Neural progenitor cell (in vitro differentiated cells): ENCODE measurements around the gene B3GLCT. TPM values are rescaled to one million over a fixed set of nuclear protein-coding genes. Genes with fewer than 3 reads are reported as not detected.

Experiments
- DNase-seq: peaks from one replicate; pipeline ENCODE4 v3.0.0-alpha.2; 2016; ENCODE audit warnings: low spot score
- H2AFZ ChIP-seq: fragments of 200-600 bp; sonication (generic); replicated peaks from 2 replicates; pipeline ENCODE4 v1.6.1; 2016; ENCODE audit warnings: antibody characterized with exemption
- H3F3A ChIP-seq: fragments of 200-600 bp; sonication (generic); 2 replicates; pipeline ENCODE4 v1.6.1; 2016; ENCODE audit warnings: antibody characterized with exemption, low read depth
- H3K27ac ChIP-seq: fragments of 200-600 bp; sonication (generic); 2 replicates; pipeline ENCODE4 v1.5.1; 2016; ENCODE audit warnings: mild to moderate bottlenecking
- H3K27me3 ChIP-seq: fragments of 200-600 bp; sonication (generic); 2 replicates; pipeline ENCODE4 v1.6.1; 2016; ENCODE audit warnings: mild to moderate bottlenecking, moderate library complexity
- H3K36me3 ChIP-seq: fragments of 200-600 bp; sonication (generic); 2 replicates; pipeline ENCODE4 v1.5.1; 2016
- H3K4me1 ChIP-seq: fragments of 200-600 bp; sonication (generic); 2 replicates; pipeline ENCODE4 v1.6.1; 2016; ENCODE audit warnings: mixed run types
- H3K4me2 ChIP-seq: fragments of 200-600 bp; sonication (generic); 2 replicates; pipeline ENCODE4 v1.6.1; 2016
- H3K4me3 ChIP-seq: fragments of 200-600 bp; sonication (generic); 2 replicates; pipeline ENCODE4 v1.5.1; 2016
- H3K79me2 ChIP-seq: fragments of 200-600 bp; sonication (generic); 2 replicates; pipeline ENCODE4 v1.6.1; 2016; ENCODE audit warnings: low read depth
- H3K9ac ChIP-seq: fragments of 200-600 bp; sonication (generic); 2 replicates; pipeline ENCODE4 v1.6.1; 2016
- H3K9me3 ChIP-seq: fragments of 200-600 bp; sonication (generic); 2 replicates; pipeline ENCODE4 v1.5.1; 2016; ENCODE audit warnings: low read depth
- H4K20me1 ChIP-seq: fragments of 200-600 bp; sonication (generic); 2 replicates; pipeline ENCODE4 v1.6.1; 2016; ENCODE audit warnings: low read depth
- H3K27ac Mint-ChIP-seq: 3 replicates; pipeline ENCODE4 v1.8.0; 2021; ENCODE audit warnings: mixed read lengths
- H3K27me3 Mint-ChIP-seq: 2 replicates; pipeline ENCODE4 v1.8.0; 2022; ENCODE audit warnings: low read depth, mild to moderate bottlenecking, inconsistent platforms, moderate library complexity, mixed read lengths; ENCODE audit not compliant: insufficient read depth
- H3K36me3 Mint-ChIP-seq: 3 replicates; pipeline ENCODE4 v1.8.0; 2021; ENCODE audit warnings: mixed read lengths
- H3K4me1 Mint-ChIP-seq: 3 replicates; pipeline ENCODE4 v1.8.0; 2021; ENCODE audit warnings: mixed read lengths
- H3K4me3 Mint-ChIP-seq: 3 replicates; pipeline ENCODE4 v1.8.0; 2021; ENCODE audit warnings: mild to moderate bottlenecking, moderate library complexity, mixed read lengths
- H3K9me3 Mint-ChIP-seq: 3 replicates; pipeline ENCODE4 v1.8.0; 2020; ENCODE audit warnings: mixed read lengths
- CTCF ChIP-seq: fragments of 200-600 bp; sonication (generic); IDR thresholded peaks from 2 replicates; pipeline ENCODE4 v1.5.1; 2017; ENCODE audit warnings: antibody characterized with exemption, mild to moderate bottlenecking
- EZH2 ChIP-seq: fragments of 200-600 bp; sonication (generic); IDR thresholded peaks from 2 replicates; pipeline ENCODE4 v1.6.1; 2017; ENCODE audit warnings: antibody characterized with exemption, mild to moderate bottlenecking, moderate library complexity
- EZH2phosphoT487 ChIP-seq: fragments of 200-600 bp; sonication (generic); IDR thresholded peaks from 2 replicates; pipeline ENCODE4 v1.6.1; 2017; ENCODE audit warnings: antibody characterized with exemption
- total RNA-seq: library from RNA; depleted of rRNA; stranded (reverse); fragments of >200 nt; gene quantifications from 2 replicates; pipeline ENCODE4 v1.2.3, GENCODE V29; 2015; ENCODE audit warnings: low replicate concordance

B3GLCT gene
- total RNA-seq, 1 donor from 2014 or later: 16.9 TPM

GRCh38 chr13:31199527-31199848, 287 bp upstream of the B3GLCT start:
- no peak overlapping the region for H2AFZ ChIP-seq
- H3K4me3 ChIP-seq: peak overlapping the region; percentile 81
- H3K36me3 Mint-ChIP-seq: no peaks in the 10 kb centered on the region
- no peak overlapping the region for H3K9ac ChIP-seq
- H3K27me3 Mint-ChIP-seq: no peaks in the 10 kb centered on the region
- H4K20me1 ChIP-seq: no peaks in the 10 kb centered on the region
- TF ChIP-seq EZH2phosphoT487 (no peak), EZH2 (no peak), CTCF (no peak)
- peaks cover 18% of the 10 kb centered on the region for H3K4me1 ChIP-seq
- no peak overlapping the region for H3K27ac Mint-ChIP-seq
- H3K36me3 ChIP-seq: no peaks in the 10 kb centered on the region
- H3K79me2 ChIP-seq: peaks cover 11% of the 10 kb centered on the region
- no peaks in the 10 kb centered on the region for H3K9me3 Mint-ChIP-seq
- peak overlapping the region; percentile 84 for H3K4me3 Mint-ChIP-seq
- H3F3A ChIP-seq: peaks cover 12% of the 10 kb centered on the region
- peaks cover 6% of the 10 kb centered on the region for H3K4me1 Mint-ChIP-seq
- DNase-seq: no peak
- peaks cover 5% of the 10 kb centered on the region for H3K27me3 ChIP-seq
- H3K9me3 ChIP-seq: no peaks in the 10 kb centered on the region
- H3K27ac ChIP-seq: no peak overlapping the region
- H3K4me2 ChIP-seq: peak overlapping the region; percentile 60

- peak overlapping the region; percentile 50 for H3K9ac ChIP-seq
- peaks cover 6% of the 10 kb centered on the region for H3K4me1 Mint-ChIP-seq
- no peaks in the 10 kb centered on the region for H3K36me3 Mint-ChIP-seq
- H3K27me3 Mint-ChIP-seq: no peaks in the 10 kb centered on the region
- peaks cover 5% of the 10 kb centered on the region for H3K27me3 ChIP-seq
- H3K9me3 ChIP-seq: no peaks in the 10 kb centered on the region
- H3K27ac ChIP-seq: no peak overlapping the region
- H3K27ac Mint-ChIP-seq: peak overlapping the region; percentile 91
- peak overlapping the region; percentile 81 for H3K4me3 ChIP-seq
- TF ChIP-seq EZH2phosphoT487: no peak
- TF ChIP-seq CTCF: no peak
- no peak for TF ChIP-seq EZH2
- peaks cover 12% of the 10 kb centered on the region for H3F3A ChIP-seq
- peaks cover 18% of the 10 kb centered on the region for H3K4me1 ChIP-seq
- peaks cover 11% of the 10 kb centered on the region for H3K79me2 ChIP-seq
- H3K4me2 ChIP-seq: peak overlapping the region; percentile 89
- H3K4me3 Mint-ChIP-seq: peak overlapping the region; percentile 89
- no peaks in the 10 kb centered on the region for H3K36me3 ChIP-seq
- H4K20me1 ChIP-seq: no peaks in the 10 kb centered on the region
- peaks cover 2% of the 10 kb centered on the region for H3K9me3 Mint-ChIP-seq
- H2AFZ ChIP-seq: peak overlapping the region; percentile 93
- peak; percentile 69 for DNase-seq
Observed at GRCh38 chr13:31200637-31200971, 829 bp downstream of the B3GLCT start.

GRCh38 chr13:31201341-31202031, 1.7 kb downstream of the B3GLCT start:
- TF ChIP-seq EZH2phosphoT487: no peak
- TF ChIP-seq EZH2: no peak
- TF ChIP-seq CTCF: no peak
- Histone ChIP-seq H3K9ac (no peak overlapping the region), H2AFZ (no peak overlapping the region), H4K20me1 (no peaks in the 10 kb centered on the region), H3K4me3 (peak overlapping the region; percentile 81), H3K4me2 (peak overlapping the region; percentile 89), H3K4me1 (peaks cover 18% of the 10 kb centered on the region), H3K27ac (no peak overlapping the region), H3K79me2 (peaks cover 11% of the 10 kb centered on the region), H3K36me3 (no peaks in the 10 kb centered on the region), H3F3A (peaks cover 12% of the 10 kb centered on the region), H3K9me3 (no peaks in the 10 kb centered on the region), H3K27me3 (peaks cover 5% of the 10 kb centered on the region)
- peaks cover 2% of the 10 kb centered on the region for H3K9me3 Mint-ChIP-seq
- DNase-seq: no peak
- peaks cover 6% of the 10 kb centered on the region for H3K4me1 Mint-ChIP-seq
- H3K36me3 Mint-ChIP-seq: no peaks in the 10 kb centered on the region
- H3K27me3 Mint-ChIP-seq: no peaks in the 10 kb centered on the region
- H3K4me3 Mint-ChIP-seq: peak overlapping the region; percentile 89
- no peak overlapping the region for H3K27ac Mint-ChIP-seq
